GM10266 (cell line): Measurements from ENCODE around the gene RAET1E.
A peak's percentile ranks its signal among the peaks of the same experiment; 100 is the strongest.
"Not testable (repeated sequence)": the region's sequence is repeated elsewhere in the genome, so short reads cannot be mapped to it uniquely, and the experiment has no call there.

Source experiments
- DNase-seq: peaks from one replicate; pipeline ENCODE4 v3.0.0; 2012; ENCODE audit errors: extremely low spot score
- CTCF ChIP-seq: IDR thresholded peaks from 2 replicates; pipeline ENCODE4 v1.5.1; 2012; ENCODE audit warnings: mild to moderate bottlenecking, low read depth; ENCODE audit not compliant: control insufficient read depth, insufficient read depth; ENCODE audit errors: missing control alignments

The RAET1E gene

DNA sequence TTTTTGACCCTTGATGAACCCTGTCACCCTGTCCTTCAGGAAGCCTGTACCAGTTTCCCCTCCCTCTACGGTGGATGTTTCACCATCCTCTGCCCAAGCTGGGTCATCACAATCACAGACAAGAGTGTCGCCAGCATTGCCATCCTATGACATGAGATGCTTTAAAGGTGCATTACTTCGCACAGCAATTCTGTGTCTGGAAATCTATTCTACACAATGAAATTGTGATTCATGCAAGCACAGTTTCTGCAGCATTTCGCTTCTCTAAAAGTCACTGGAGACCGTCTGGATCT is 41.4 kb upstream of the RAET1E start:
- no peak for DNase-seq
- no peak for TF ChIP-seq CTCF

DNA sequence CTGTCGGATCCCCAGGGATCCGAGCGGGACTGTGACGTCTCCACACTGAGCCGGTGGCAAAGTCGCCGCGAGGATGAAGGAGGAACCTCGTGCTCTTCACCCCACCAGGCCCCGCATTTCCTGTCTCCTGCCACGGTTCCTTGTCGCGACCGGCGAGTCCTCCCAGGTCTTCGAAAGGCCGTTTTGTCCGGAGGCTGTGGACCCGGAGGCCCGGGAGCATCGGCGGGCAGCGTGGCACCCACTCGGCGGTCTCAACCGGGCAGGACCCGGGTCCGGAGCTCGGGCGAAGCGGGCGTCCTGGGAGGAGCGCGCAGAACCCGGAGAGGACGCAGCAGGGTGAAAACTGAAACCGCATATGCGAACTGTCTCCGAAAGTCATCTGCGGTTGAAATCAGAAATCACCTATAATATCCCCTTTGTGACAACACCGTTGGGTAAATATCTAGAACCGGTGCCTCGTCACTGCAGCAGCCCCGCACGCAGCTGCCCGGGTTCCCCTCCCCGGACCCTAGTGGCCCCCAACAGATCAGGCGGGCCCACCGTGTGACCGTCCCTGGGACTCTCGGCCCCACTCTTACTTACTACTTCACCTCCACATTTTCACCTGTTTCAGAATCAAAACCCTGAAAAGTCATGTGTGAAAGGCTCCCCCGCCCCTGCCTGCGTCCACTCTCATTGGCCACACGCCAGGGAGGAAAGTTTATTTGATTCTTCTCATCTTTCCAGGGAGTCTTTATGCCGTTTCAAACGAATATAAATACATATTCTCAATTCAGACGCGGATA is 40.9 kb upstream of the RAET1E start:
- DNase-seq: peak; percentile 73

DNA sequence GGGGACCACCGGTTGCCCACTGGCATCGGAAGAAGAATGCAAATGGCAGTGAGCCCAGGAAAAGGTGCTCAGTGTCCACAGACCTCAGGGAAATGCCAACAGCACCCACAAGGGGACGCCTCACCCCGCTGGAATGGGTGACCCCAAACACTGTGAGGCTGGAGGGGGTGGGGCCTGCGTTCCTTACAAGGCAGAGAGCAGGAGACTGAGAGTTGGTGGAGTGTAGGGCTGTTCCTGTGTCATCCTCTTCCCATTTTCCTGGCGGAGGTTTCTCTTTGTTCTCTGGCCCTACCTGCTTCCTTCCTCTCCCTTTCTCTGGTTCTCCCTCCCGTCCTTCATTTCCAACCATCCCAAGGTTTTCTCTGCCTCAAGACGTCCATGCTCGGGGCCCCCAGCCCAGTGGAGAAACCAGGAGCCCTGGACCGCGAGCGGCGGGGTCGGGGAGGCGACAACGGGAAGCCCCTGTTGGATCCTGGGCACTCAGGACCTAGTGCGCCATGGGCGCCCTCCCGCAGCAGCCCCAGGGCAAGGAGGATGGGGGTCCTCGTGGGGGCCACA is 40.2 kb upstream of the RAET1E start:
- DNase-seq: not testable (repeated sequence)

More for the DNA sequence above, 40.9 kb upstream of the RAET1E start:
- no peak for TF ChIP-seq CTCF

DNA sequence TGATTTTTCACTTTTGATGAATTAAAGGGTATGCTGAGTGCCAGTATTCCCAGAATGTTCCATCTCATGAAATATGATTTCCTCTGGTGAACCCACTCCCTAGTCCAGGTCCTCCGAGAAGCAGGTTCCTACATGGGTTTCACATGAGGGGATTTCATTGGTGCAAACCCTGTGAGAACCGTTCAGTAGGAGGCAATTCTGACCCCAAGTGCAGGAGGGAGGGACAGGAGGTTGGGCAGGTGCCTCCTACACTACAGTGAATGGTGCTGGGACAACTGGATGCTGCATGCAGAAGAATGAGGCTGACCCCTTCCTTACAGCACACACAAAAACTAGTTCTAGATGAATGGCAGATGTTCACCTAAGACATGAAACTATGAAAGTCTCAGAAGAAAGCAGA is 38.8 kb upstream of the RAET1E start:
- no peak for TF ChIP-seq CTCF
- no peak for DNase-seq

GRCh38 chr6:149935668-149936067 is 37.8 kb upstream of the RAET1E start:
- TF ChIP-seq CTCF: no peak
- DNase-seq: no peak

GRCh38 chr6:149935246-149935645 is 37.3 kb upstream of the RAET1E start:
- no peak for TF ChIP-seq CTCF
- no peak for DNase-seq

GRCh38 chr6:149934249-149935156 is 36.6 kb upstream of the RAET1E start:
- peak; percentile 57 for DNase-seq
- peak; percentile 66 for TF ChIP-seq CTCF
